Measurements from ENCODE around the gene CCDC195.

The CCDC195 gene, protein sequence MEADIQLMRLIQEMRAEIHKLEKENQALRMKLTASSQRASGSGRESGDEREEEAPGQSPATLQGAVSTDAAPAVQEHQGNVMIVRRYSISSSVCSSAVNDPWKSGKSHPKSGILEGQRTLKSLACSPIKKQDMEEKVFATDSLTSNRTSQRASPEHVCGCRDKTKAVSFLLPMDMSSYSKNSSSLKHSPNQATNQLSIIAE

DNA sequence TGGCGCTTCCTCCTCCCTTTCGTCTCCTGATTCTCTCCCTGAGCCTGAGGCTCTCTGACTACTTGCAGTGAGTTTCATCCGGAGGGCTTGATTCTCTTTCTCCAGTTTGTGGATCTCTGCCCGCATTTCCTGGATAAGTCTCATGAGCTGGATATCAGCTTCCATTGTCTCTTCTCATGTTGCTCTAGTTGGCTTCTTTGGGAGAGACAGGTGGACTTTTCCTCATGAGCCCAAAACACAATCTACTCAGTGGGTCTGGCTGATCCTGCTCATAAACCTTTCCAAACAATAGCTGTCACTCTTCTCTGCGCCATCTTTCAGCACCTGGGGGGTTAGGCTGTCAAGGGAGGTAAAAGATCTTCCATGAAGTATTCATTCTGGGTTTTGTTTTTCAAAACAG is at the start of gene CCDC195:
Gene CCDC195 (minus strand): TSS at position 165 of the 400 bp plus-strand sequence. CDS start 0 bp downstream, at position 165.
- no peak for DNase-seq

DNA sequence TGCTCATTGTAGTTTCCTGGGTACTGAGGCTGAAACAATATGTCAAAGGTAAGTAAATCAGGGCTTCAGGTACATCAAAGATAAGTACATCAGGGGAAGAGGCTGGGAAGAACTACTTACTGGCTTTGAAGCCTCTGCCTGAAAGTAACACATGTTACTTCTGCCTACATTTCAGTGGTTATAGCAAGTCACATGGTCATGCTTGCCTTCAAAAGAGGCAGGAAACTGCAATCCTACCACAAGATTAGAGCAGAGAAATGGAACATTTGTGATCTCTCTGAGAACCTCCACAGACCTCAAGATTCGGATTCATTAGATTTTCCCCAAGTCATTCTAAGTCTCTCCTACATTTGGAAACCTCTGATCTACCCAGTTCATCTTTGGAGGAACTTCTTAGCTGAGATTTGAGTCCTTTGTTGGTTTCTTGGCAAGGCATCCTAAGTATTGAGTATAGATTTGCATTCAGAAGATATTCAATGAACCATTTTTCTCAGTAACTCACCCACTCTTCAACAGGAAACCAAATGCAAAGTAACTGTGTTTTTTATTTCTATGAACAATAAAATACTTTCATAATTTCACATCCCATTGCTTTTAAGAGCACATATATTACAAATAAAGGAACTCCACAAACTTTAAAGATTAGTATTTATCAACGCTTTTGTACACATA is 48.5 kb upstream of the CCDC195 start:
- no peak for DNase-seq

DNA sequence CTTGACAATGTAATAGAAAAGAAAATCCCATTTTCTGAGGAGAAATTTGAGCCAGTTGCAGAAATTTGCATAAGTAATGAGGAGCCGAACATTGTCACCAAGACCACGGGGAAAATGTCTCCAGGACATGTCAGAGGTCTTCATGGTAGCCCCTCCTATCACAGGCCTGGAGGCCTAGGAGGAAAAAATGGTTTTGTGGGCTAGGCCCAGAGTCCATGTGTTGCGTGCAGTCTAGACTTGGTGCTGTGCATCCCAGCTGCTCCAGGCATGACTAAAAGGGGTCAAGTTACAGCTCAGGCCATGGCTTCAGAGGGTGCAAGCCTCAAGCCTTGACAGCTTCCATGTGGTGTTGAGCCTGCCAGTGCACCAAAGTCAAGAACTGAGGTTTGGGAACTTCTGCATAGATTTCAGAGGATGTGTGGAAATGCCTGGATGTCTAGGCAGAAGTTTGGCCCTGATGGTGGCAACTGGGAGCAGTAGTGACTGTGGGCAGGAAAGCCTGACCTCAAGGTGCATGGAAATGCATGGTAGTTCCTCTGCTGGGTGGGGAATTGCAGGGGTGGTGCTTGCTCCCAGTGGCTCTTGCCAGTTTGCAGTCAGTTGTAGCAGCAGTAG is 41.9 kb upstream of the CCDC195 start:
- DNase-seq, result no peak

DNA sequence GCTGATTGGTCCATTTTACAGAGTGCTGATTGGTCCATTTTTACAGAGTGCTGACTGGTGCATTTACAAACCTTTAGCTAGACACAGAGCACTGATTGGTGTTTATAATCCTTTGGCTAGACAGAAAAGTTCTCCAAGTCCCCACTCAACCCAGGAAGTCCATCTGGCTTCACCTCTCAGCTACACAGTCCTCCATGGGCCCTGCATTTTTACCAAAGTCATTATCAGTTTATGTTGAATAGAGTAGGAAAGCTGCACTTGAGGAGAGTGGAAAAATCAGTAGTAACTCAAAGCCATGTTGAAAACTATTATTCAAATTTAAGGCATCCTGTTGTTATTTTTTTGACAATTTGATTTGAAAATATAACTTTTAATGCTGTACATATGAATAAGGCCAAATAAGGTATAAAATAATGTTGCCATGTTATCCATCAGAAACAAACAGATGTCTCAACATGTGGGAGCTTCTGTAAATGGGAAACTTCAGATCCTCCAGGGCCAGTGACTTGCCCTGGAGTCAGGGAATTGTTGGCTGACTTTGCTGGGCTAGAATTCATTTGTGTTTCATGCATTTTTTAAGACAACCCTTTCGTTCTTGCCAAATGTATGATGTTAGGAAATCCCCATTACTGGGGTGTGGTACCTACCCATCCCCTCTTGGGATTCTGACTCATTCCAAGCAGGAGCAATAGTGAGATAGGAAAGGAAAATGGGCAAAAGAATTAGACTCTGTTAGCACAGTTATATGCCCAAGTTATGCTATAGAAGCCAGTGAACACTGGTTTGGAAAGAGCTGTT is 37.8 kb upstream of the CCDC195 start:
- DNase-seq, result no peak

DNA sequence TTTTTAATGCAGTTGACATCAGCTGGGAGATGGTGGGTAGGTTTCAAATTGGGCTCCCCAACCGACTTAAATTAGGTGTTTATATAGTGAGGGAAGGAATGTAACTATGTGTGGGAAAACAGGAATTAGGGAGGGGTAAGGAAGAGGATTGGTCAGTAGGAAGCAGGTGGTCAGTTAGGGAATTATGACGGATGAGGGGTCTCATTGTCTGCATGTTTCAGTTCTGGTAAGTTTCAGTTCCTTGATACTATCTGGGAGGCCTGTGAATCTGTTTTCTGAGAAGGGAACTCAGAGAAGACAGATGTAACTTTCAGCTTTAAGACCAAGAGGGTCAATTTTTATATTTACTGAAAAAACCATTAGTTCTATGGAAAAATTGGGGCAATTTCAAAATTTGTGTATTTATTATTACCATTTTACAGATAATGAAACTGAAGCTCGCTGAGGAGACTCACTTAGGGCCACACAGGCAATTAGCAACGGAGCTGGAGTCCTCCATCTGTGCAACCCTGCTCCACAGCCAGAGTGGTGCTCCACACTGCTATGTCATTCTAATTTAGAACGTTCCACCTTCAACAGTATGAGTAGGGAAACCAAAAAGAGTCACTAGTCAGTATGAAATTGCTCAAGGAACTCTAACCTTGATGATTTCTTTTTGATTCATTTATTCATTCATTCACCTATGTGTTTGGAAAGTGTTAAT is 36.0 kb upstream of the CCDC195 start:
- DNase-seq, result no peak

DNA sequence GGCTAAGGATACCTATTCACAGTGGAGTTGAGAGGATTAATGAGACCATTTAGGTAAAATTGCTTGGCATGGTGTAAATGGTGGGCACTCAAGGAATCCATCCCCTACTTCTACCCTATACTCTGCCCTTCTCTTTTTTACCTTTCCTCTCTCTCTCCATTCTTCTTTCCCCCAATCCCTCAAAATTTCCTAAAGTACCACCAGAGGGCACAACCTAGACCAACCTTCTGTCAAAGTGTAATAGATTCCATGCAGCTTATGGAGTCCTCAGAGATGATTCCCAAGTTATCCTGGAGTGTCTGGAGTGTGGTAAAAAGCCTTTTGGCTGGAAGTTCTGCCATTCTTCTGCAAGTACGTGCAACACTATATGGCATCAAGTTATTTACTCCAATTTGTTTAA is 33.0 kb upstream of the CCDC195 start:
- no peak for DNase-seq

DNA sequence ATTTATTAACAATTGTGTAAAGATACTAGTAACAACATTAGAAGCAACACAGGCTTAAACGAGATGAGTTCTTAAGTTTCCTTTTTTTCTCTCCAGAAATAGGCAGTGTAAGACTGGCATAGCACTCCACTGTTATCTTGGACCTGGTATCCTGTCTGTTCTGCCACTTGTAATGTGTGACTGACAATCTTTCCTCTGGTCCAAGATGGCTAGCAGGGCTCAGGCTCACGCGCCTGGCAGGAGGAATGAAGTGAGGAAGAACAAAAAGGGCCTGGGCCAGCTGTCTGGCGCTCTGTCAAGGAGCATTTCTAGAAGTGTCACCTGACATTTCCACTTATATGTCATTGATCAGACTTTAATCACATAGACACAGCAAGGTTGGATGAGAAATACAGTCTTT is 31.6 kb upstream of the CCDC195 start:
- no peak for DNase-seq

DNA sequence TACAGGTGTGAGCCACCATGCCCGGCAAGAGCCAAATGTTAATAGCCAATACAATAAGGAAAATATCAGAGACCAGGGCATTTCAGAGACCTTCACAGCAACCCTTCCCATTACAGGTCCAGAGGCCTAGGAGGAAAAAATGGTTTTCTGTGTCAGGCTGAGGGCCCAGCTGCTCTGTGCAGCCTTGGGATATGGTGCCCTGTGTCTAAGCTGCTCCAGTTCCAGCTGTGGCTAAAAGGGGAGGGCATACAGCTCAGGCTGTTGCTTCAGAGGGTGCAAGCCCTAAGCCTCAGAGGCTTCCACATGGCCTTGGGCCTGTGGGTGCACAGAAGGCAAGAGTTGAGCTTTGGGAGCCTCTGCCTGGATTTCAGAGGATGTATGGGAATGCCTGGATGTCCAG is 20.1 kb upstream of the CCDC195 start:
- no peak for DNase-seq

DNA sequence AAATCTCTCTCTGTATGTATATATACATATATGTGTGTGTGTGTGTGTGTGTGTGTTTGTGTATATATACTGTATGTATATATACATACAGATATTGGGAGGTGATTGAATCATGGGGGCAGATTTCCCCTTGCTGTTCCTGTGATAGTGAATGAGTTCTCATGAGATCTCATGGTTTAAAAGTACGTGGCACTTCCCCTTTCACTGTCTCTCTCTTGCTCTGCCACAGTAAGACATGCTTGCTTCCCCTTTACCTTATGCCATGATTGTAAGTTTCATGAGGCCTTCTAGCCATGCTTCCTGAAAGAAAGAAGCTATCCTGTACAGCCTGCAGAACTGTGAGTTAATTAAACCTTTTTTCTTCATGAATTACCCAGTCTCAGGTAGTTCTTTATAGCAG is 18.8 kb upstream of the CCDC195 start:
- DNase-seq, result no peak

DNA sequence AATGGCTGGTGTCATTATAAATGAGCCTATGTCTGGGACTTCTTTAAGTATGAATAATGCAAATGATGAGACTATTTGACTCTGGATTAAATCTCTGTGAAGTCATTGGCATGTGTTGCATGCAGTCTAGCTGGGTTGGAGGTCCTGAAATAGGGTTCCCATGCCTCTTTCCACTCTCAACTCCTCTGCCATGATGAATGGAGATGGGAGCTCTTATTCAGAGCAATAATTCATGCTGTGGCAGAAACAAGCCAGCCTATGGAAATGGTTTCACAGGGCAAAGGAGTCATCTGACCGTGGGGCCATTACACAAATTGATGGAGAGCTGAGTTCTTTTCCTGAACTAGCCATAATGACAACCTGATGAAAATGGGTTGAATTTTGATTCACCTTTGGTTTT is 15.5 kb upstream of the CCDC195 start:
- no peak for DNase-seq

DNA sequence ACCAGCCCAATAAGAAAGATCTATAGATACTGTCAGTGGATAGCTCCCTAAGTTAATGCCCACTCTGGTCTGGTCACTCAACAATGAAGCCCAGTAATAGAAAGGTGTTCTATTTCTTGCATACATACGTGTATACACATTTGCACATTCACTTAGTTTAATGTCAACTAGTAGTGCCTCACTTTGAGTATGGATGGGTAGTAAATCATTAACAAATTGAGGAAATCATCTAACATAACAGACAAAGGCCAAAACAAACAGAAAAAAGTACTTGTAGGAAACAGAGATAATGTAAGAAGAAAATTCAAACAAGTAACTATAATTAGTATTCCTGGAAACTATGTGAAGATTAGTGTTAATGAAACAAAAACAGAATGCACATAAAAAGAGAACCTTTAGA is 13.3 kb upstream of the CCDC195 start:
- DNase-seq, result no peak

DNA sequence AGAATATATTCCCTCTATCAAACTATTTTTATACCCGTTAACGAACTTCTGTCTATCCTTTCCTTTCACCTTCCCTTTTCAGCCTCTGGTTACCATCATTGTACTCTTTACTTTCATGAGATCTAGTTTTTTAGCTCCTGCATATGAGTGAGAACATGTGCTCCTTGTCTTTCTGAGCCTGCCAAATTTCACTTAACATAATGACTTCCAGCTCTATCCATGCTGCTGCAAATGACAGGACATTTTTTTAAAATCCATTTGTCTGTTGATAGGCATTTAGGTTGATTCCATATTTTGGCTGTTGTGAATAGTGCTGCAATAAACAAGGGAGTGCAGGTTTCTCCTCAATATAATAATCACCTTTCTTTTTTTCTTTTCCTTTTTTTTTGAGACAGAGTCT is 8.2 kb upstream of the CCDC195 start:
- no peak for DNase-seq

DNA sequence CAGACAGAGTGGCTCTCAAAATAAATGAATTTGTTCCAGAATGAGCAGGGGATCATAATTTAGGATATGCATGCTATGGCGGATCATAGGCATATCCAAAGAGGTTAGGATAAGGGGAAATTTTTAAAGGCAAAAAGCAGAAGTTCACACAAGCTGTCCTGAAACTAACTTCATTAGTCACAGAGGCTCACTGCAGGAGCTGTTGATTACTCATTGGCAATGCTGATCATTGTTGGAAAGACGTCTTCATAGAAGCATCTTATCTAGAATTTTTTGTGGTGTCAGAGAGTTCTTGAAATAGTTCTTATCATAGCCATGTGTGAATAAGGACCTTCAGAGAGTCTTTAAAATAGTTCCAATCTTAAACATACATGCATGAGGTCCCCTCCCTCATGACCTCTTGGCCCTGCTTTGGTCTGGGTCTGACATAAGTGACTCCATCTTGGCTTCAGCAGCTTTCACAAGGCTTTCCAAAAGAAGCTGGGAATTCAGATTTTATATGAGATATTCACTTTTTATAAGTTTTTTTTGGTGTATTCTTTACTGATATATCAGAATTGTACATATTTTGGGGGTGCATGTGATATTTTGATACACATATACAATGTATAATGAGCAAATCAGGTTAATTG is 7.5 kb upstream of the CCDC195 start:
- DNase-seq, result no peak

DNA sequence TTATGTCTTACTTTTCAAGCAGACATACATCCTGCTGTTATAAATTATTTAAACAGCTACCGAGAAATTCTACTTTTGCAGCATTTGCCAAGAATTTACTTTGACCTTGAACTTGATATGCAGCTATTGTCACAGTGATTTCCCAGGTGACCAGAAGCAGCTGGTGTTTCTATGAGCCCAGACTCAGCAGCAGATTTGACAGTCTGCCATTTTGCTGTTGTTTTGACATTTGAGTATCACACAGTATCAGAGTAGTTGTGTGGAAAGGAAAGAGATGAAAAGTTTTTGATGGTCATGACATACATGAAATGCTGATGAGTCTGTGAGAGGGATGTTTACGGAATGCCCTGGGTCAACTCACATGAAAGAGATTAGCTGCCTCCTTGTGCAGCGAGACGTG is 6.6 kb upstream of the CCDC195 start:
- no peak for DNase-seq

DNA sequence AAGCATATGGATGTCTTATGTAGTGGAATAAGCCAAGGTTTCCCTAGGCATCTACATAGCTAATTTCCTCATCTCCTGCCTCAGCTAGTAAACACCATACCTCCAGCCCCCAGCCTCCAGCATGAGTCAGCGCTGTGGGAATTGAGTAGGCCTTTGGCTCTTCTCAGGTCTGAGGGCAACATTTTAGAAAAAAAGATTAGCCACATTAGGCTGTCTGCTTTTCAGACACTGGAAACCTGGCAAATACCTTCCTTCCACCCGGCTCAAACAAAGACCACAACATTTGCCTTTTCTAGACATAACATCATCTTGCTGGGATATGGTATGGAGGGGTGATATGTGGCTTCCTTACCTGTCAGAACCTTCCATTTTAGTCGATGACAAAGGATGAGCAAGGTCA is 6.1 kb upstream of the CCDC195 start:
- no peak for DNase-seq

DNA sequence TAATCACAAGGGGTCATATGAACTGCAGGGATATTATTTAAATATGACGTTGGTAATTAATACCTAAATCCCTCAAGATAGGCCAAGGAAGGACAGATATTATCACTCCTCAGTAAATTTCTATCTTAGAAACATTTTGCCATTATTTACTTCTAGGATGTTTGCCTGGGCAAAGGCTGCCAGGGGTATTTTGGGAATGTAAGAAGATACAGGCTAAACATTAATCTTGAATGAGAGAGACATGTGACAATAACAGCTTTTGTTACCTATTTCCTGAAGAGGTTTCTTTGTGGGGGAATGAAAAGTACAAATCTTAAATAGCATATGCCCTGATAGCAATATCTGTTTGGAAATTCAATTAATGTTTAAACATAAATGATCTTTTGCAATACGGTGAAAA is 756 bp upstream of the CCDC195 start:
- DNase-seq, result no peak

DNA sequence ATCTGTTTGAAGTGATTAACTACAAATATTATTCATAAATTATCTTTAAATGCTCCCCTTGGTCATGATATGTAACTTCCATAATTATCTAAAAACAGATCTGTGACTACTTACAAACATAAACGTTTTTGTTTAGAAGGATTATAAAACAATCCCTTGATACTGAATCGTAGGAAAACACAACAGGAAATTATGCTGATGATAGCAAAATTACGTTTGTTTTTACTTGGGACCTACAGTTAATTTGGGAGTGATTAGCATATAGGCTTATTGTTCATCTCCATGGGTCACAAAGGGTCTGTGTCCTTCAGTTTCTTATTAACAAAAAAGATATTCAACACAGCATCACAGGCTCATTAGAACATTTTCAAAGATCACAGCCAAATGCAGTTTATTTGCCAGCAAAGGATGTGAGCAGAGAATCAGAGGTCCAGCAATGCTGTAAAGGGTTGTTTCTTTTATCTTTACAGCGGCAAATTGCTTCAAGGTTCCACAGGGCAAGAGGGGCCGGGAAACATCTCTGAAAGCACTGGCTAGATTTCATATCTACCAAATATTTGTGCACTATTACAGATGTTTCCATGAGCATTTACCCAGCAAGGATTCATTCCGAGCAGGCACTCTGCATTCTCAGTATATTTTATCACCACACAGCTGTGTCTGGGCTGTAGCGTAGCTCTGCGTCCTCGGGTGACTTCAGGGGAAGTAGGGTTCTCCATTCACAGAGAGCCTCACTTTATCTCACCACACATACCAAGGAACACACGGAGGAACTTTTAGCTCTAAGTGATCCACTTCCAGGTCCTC is 4.1 kb downstream of the CCDC195 start:
- no peak for DNase-seq

DNA sequence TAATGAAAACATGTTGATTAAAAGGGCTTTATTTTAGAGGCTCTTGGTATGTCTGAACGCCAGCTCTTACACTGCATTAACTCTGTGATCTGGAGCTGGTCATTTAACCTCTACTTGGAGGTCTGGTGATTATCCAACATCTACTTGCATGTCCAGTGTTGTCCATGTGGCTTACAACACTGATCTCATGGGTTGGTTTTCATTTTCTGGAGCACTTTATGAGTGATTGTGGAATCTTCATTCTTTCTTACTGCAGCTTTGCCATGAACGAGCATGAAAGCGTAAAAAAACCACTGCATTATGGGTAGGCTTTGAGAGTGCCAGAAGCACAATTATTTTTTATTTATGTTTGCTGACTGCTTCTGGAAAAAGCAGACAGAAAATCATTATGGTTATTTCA is 4.8 kb downstream of the CCDC195 start:
- DNase-seq, result no peak

DNA sequence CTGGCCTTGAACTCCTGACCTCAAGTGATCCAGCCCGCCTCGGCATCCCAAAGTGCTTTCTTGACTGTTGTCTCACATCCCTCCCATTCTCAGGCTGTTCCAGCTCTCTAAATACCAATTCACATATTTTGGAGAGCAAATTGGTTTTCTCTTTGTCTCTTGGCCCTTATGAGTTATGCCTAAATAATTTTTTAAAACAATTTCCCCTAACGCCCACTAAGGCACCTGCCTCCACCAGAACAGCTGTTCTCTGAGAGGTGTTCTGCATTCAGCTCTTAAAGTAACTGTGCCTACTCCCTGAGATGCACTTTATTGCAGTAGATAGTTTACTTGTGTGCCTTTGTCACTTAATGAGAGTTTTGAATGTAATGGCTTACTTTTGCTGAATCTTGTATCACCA is 6.9 kb downstream of the CCDC195 start:
- no peak for DNase-seq

DNA sequence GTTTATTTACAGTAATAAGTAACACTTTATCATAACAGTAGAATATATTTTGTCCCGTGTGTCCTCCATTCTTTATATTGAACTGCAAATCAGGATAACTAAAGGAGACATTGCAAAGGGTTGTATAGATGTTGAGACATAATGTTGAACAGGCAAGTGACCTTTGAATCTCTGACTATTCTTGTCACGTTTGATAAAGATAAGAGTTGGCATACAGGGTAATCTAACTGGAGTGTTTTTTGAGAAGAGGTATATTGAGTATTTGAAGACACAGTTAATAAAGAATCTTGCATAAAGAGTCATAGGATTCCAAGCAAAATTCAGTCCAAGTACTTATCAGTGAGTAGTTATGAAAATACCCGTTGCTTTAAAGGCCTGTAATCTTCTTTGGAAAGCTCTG is 21.7 kb downstream of the CCDC195 start:
- no peak for DNase-seq

DNA sequence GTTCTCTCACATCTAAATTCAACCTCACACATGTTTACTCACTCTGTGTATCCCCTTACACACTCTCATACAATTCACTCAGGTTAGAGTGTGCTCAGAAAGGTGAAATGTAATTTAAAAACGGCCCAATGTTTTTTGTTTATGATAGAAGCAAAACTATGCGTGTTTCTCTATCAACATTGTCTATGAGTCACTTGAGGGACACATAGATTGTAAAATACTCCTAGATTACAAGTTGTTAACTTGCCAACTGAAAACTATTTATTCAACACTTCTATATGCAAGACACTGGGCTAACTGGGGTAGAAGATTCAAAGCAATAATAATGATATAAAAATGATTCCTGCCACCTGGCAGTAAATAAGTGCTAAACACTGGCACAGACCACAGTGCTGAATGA is 24.6 kb downstream of the CCDC195 start:
- DNase-seq, result no peak

DNA sequence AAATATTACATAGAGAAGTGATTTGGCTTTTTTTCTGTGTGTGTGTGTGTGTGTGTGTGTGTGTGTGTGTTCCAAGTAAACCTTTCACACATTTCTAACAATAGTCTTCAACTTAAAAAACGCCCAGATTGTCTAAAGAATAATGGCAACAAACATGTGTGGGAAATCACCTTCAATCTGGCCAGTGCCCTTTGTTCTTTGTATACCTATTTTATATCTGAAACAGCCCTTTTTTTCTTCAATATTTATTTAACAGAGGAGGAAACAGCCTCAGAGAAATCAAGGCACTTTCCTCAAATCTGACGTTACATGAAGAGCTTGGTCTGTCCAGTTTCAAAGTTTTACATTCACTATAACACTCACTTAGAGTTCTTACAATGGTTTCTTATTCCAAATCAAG is 25.3 kb downstream of the CCDC195 start:
- no peak for DNase-seq
